IPS-NIHi11 (cell line): ENCODE measurements around the gene ICE2.
"Not testable (repeated sequence)": the region's sequence is repeated elsewhere in the genome, so short reads cannot be mapped to it uniquely, and the experiment has no call there.

Experiments
- DNase-seq: peaks from one replicate; pipeline ENCODE4 v3.0.0; 2012; ENCODE audit warnings: mixed read lengths, low spot score

The ICE2 gene

GRCh38 chr15:60406513-60407414, 72.2 kb downstream of the ICE2 start:
- DNase-seq: no peak

GRCh38 chr15:60405399-60405798, 73.5 kb downstream of the ICE2 start:
- no peak for DNase-seq

- DNase-seq: not testable (repeated sequence)
Measured at GRCh38 chr15:60404351-60404750, 74.6 kb downstream of the ICE2 start.

GRCh38 chr15:60400944-60401343, 78.0 kb downstream of the ICE2 start:
- no peak for DNase-seq

GRCh38 chr15:60399931-60400330, 79.0 kb downstream of the ICE2 start:
- no peak for DNase-seq

GRCh38 chr15:60399246-60399915, 79.6 kb downstream of the ICE2 start:
- no peak for DNase-seq

- DNase-seq: peak; percentile 83
Measured at GRCh38 chr15:60397772-60398445, 81.0 kb downstream of the ICE2 start, which contains the start of gene ANXA2. ANXA2 (minus strand) TSS chr15:60397986; CDS start chr15:60386075, 11,911 bp downstream.

GRCh38 chr15:60396958-60397771, 81.8 kb downstream of the ICE2 start:
- peak; percentile 68 for DNase-seq

- DNase-seq: no peak
Measured at GRCh38 chr15:60396560-60396957, 82.4 kb downstream of the ICE2 start.

- DNase-seq: no peak
Measured at GRCh38 chr15:60396100-60396499, 82.8 kb downstream of the ICE2 start.

GRCh38 chr15:60395276-60396011, 83.5 kb downstream of the ICE2 start:
- no peak for DNase-seq

GRCh38 chr15:60394689-60395097, 84.2 kb downstream of the ICE2 start:
- DNase-seq: no peak

GRCh38 chr15:60392986-60393790, 85.8 kb downstream of the ICE2 start:
- DNase-seq: no peak

- DNase-seq: no peak
Measured at GRCh38 chr15:60392601-60392985, 86.3 kb downstream of the ICE2 start.

- DNase-seq: no peak
Measured at GRCh38 chr15:60391722-60392315, 87.1 kb downstream of the ICE2 start.

- DNase-seq: peak; percentile 56
Measured at GRCh38 chr15:60390871-60391501, 88.0 kb downstream of the ICE2 start.

GRCh38 chr15:60390231-60390630, 88.7 kb downstream of the ICE2 start:
- DNase-seq: no peak

- no peak for DNase-seq
Measured at GRCh38 chr15:60389261-60390077, 89.5 kb downstream of the ICE2 start.
